ENCODE measurements around the gene NHLRC4. TPM values are rescaled to one million over a fixed set of nuclear protein-coding genes. Genes with fewer than 3 reads are reported as not detected.

NHLRC4 gene
- total and polyA plus RNA-seq, 9 of the 15 experiments (the other 6 are each of a cell fraction or from before 2014, with no cell fraction given) = 0.24 to 3.7 (median 1.3) TPM; not detected in 2

DNA sequence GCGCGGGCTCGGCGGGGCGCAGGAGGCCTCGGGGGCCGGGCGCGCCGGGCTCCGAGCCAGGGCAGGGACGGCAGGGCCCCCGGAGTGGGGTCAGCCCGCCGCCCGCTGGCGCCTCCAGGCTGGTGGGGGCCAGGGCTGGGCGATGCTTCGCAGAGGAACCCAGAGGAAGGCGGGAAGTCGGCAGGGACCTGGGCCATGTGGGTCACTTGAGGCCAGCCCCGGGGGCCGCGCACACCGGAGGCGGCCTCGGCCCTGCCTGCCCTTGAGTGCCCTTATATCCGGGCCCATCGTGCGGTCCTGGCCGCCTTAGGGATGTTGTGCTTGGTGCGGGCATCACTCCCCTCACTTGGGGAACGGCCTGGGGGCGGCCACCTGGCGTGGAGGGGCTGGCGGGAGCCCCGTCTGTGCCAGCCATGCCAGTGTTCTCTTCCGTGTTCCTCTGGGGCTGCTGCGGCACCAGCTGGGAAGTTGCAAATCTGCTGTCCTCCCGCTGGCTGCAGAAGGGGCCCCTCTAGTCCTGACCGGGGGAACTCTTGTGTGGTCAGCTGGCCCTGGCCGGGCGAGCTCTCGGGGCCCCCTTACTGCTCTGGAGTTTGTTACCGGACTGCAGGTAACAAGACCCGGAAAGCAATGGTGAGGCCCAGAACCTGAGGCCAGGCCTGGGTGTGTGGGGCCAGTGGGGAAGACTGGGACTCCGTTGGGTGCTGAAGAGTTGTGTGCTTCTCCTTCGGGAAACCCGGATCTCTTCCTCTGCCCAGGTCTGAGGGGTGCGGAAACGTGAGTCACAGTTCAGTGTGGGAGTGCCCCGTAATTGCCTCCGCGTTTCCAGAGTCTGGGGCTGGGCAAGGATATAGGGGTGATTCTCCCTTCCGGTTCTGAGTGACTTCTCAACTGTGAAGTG is 38.4 kb upstream of the NHLRC4 start (continued):
- TF ChIP-seq, protein P1, sequence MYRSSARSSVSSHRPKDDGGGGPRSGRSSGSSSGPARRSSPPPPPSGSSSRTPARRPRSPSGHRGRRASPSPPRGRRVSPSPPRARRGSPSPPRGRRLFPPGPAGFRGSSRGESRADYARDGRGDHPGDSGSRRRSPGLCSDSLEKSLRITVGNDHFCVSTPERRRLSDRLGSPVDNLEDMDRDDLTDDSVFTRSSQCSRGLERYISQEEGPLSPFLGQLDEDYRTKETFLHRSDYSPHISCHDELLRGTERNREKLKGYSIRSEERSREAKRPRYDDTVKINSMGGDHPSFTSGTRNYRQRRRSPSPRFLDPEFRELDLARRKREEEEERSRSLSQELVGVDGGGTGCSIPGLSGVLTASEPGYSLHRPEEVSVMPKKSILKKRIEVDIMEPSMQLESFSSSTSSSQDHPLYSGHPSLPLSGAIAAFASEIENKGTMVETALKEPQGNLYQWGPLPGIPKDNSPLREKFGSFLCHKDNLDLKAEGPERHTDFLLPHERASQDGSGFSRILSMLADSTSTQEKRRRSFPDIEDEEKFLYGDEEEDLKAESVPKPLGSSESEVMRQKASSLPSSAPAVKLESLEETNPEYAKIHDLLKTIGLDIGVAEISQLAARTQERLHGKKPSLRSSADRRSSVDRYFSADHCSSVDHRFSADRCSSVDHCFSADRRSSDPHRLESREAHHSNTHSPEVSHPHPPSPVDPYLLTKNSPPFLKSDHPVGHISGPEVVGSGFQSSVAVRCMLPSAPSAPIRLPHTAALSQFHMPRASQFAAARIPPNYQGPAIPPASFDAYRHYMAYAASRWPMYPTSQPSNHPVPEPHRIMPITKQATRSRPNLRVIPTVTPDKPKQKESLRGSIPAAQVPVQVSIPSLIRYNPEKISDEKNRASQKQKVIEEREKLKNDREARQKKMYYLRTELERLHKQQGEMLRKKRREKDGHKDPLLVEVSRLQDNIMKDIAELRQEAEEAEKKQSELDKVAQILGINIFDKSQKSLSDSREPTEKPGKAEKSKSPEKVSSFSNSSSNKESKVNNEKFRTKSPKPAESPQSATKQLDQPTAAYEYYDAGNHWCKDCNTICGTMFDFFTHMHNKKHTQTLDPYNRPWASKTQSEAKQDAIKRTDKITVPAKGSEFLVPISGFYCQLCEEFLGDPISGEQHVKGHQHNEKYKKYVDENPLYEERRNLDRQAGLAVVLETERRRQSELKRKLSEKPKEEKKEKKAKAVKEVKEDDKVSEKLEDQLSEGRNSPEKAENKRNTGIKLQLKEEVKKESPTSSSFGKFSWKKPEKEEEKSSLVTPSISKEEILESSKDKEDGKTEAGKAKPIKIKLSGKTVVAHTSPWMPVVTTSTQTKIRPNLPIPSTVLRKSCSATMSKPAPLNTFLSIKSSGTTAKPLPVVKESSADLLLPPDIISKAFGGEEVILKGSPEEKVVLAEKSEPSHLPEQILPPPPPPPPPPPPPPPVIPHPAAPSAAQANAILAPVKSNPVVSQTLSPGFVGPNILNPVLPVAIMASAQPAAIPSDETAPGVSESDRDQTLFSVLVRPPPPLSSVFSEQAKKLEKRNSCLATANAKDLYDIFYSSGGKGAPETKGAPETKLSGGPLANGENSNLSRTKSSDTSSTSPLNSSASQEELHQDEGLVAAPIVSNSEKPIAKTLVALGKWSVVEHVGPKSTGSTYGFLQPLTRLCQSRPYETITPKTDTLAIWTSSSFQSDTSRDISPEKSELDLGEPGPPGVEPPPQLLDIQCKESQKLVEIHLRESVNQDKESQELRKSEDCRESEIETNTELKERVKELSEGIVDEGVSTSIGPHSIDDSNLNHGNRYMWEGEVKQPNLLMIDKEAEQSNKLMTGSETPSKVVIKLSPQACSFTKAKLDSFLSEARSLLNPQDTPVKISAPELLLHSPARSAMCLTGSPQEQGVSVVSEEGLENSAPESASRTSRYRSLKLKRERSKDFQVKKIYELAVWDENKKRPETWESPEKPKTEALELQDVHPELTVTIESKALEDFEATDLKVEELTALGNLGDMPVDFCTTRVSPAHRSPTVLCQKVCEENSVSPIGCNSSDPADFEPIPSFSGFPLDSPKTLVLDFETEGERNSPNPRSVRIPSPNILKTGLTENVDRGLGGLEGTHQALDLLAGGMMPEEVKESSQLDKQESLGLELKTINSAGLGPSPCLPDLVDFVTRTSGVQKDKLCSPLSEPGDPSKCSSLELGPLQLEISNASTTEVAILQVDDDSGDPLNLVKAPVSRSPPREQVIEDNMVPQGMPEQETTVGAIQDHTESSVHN (IDR thresholded peaks at IDR 0.05; ENCODE audit: borderline replicate concordance in 1 of 2, low read depth in 1 of 2) = no peak
- TF ChIP-seq PTTG1 (tag; IDR thresholded peaks at IDR 0.05; ENCODE audit: low read depth) (no peak), HSF4 (CRISPR knock-in tag; IDR thresholded peaks at IDR 0.05; ENCODE audit: borderline replicate concordance) (no peak), PTRF (tag; IDR thresholded peaks at IDR 0.05) (no peak), XRCC3 (IDR thresholded peaks at IDR 0.05) (no peak), KLF1 (tag; IDR thresholded peaks at IDR 0.05) (no peak), TRIM24 (IDR thresholded peaks at IDR 0.05) (no peak), ETV1 (tag; conservative IDR thresholded peaks at IDR 0.05; ENCODE audit: low read depth) (peak; percentile 87), TEAD1 (CRISPR knock-in tag; IDR thresholded peaks at IDR 0.05) (0 out of 4 replicates have a peak, but pooled peaks of 1 of the 2 experiments have one; percentile 12), PHB (CRISPR knock-in tag; IDR thresholded peaks at IDR 0.05) (no peak), NFXL1 (CRISPR knock-in tag; IDR thresholded peaks at IDR 0.05) (no peak), ASH1L (IDR thresholded peaks at IDR 0.05; ENCODE audit: borderline replicate concordance, low read depth, partially characterized antibody) (no peak)
- TF ChIP-seq, protein P2, sequence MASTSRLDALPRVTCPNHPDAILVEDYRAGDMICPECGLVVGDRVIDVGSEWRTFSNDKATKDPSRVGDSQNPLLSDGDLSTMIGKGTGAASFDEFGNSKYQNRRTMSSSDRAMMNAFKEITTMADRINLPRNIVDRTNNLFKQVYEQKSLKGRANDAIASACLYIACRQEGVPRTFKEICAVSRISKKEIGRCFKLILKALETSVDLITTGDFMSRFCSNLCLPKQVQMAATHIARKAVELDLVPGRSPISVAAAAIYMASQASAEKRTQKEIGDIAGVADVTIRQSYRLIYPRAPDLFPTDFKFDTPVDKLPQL (IDR thresholded peaks at IDR 0.05; ENCODE audit: extremely low read depth, insufficient read length) = no peak
- TF ChIP-seq, protein P3, sequence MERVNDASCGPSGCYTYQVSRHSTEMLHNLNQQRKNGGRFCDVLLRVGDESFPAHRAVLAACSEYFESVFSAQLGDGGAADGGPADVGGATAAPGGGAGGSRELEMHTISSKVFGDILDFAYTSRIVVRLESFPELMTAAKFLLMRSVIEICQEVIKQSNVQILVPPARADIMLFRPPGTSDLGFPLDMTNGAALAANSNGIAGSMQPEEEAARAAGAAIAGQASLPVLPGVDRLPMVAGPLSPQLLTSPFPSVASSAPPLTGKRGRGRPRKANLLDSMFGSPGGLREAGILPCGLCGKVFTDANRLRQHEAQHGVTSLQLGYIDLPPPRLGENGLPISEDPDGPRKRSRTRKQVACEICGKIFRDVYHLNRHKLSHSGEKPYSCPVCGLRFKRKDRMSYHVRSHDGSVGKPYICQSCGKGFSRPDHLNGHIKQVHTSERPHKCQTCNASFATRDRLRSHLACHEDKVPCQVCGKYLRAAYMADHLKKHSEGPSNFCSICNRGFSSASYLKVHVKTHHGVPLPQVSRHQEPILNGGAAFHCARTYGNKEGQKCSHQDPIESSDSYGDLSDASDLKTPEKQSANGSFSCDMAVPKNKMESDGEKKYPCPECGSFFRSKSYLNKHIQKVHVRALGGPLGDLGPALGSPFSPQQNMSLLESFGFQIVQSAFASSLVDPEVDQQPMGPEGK (CRISPR knock-in tag; IDR thresholded peaks at IDR 0.05; ENCODE audit: borderline replicate concordance) = no peak
- TF ChIP-seq, protein P4, sequence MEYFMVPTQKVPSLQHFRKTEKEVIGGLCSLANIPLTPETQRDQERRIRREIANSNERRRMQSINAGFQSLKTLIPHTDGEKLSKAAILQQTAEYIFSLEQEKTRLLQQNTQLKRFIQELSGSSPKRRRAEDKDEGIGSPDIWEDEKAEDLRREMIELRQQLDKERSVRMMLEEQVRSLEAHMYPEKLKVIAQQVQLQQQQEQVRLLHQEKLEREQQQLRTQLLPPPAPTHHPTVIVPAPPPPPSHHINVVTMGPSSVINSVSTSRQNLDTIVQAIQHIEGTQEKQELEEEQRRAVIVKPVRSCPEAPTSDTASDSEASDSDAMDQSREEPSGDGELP (CRISPR knock-in tag; IDR thresholded peaks at IDR 0.05; ENCODE audit: borderline replicate concordance) = peak; percentile 83
